ENCODE data around the gene SAG. TPM values are rescaled to one million over a fixed set of nuclear protein-coding genes. Genes with fewer than 3 reads are reported as not detected.

SAG gene
- total RNA-seq: 1 to 10 TPM in 1 of 9 donors, not detected in 8; 1.4 TPM
- polyA plus RNA-seq: not detected
- long read RNA-seq, donor 1: 0 reads
- long read RNA-seq, donor 2: 0 reads
- long read RNA-seq, donor 3: 0 reads

DNA sequence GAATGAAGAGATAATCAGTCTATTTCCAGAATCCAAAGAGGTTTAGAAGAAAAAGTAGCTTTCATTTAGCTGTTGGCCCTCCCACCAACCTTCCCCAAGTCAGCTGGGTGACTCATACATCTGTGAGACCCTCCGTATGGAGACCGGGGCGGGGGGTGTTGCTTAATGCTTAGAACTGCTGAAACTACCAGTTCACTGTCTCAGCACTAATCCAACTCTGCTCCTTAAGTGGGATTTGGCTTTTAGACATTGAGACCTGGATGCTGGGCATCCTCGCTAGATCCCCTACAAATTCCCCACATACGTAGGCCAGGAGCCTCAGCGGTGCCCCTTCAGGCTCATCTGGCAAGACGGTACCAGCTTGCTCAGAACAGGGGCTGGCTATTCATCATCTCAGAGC is at the start of gene SAG:
SAG (plus strand) TSS at position 252 of the 400 bp plus-strand sequence. CDS start 1,374 bp downstream, outside the sequence.
- Histone ChIP-seq H3K36me3 (no peaks in the 10 kb centered on the region), H3K4me1 (no peaks in the 10 kb centered on the region), H3K27ac (no peak within 1 kb of the TSS), H3K9me3 (no peaks in the 10 kb centered on the region), H3K27me3 (no peaks in the 10 kb centered on the region), H3K4me3 (no peak within 1 kb of the TSS)
- intact Hi-C loops (cut with DNase I): no loop called here
- no peak for DNase-seq
- 78 to 82% (median 79%) methylated on average over 7 of the region's 7 CpGs for WGBS, 4 donors
- ATAC-seq: no peak
- TF ChIP-seq POLR2A (IDR thresholded peaks at IDR 0.05): no peak
- TF ChIP-seq, protein P1, sequence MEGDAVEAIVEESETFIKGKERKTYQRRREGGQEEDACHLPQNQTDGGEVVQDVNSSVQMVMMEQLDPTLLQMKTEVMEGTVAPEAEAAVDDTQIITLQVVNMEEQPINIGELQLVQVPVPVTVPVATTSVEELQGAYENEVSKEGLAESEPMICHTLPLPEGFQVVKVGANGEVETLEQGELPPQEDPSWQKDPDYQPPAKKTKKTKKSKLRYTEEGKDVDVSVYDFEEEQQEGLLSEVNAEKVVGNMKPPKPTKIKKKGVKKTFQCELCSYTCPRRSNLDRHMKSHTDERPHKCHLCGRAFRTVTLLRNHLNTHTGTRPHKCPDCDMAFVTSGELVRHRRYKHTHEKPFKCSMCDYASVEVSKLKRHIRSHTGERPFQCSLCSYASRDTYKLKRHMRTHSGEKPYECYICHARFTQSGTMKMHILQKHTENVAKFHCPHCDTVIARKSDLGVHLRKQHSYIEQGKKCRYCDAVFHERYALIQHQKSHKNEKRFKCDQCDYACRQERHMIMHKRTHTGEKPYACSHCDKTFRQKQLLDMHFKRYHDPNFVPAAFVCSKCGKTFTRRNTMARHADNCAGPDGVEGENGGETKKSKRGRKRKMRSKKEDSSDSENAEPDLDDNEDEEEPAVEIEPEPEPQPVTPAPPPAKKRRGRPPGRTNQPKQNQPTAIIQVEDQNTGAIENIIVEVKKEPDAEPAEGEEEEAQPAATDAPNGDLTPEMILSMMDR (IDR thresholded peaks at IDR 0.05): no peak

DNA sequence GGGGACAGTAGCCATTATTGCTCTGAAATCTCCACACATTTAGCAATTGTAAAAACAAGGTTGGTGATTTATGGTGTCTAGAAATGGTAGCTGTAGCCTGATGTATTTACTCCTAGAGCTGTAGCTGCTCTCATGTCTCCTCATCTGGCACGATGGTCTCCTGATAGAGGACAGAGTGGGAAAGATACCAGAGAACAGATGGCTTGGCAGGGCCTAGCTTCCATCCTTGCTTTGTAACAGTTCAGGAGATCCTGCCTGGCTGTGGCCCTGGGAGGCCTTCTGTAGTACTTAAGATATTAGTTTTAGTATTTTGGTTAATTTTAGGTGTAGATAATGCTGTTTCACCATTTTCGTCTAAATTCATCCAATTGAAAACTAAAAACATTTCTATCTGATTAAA is 49.4 kb upstream of the SAG start:
- no peak for ATAC-seq
- WGBS, 4 donors: 78 to 92% (median 89%) methylated on average over 2 of the region's 2 CpGs
- Histone ChIP-seq H3K27ac (no peak overlapping the region), H3K36me3 (peaks cover 0 to 92% (median 73%) of the 10 kb centered on the region in 9 donors), H3K27me3 (no peaks in the 10 kb centered on the region), H3K4me1 (peaks cover 0 to 24% (median 10%) of the 10 kb centered on the region in 12 donors), H3K9me3 (no peaks in the 10 kb centered on the region), H3K4me3 (no peak overlapping the region)
- TF ChIP-seq, protein P1 (IDR thresholded peaks at IDR 0.05): no peak
- no peak for TF ChIP-seq POLR2A (IDR thresholded peaks at IDR 0.05)
- no peak for DNase-seq
- intact Hi-C loops (cut with DNase I): loop anchor here in 3 of 10 donors (10.0 kb wide), 3 partner anchors 203 to 653 kb away; no protein-coding TSS in a partner anchor

DNA sequence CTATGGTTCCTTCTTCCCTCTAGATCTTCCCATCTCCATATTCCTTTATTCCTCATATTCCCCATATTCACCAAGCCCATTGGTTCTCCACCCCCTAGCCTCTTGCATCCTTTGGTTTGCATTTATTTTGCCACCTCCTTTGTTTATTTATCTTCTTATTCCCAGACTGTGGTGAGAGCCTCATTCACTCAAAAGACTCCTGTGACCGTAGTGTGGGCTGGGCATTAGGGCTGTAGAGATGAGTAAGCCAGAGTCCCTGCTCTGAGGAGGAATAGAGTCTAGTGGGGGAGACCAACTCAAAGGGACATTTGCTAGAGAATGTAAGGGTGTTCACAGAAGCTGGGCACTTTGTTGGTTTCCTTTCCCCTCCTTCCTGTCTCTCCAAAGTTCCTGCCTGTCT is 47.9 kb upstream of the SAG start:
- H3K4me1 ChIP-seq: peaks cover 0 to 10% (median 0%) of the 10 kb centered on the region in 12 donors
- H3K4me3 ChIP-seq: no peak overlapping the region
- H3K27ac ChIP-seq: no peak overlapping the region
- intact Hi-C loops (cut with DNase I): loop anchor here in 3 of 10 donors (10.0 kb wide), 3 partner anchors 205 to 655 kb away; no protein-coding TSS in a partner anchor
- H3K36me3 ChIP-seq: peaks cover 5 to 100% (median 88%) of the 10 kb centered on the region in 9 donors
- H3K9me3 ChIP-seq: no peaks in the 10 kb centered on the region
- ATAC-seq (no peak), DNase-seq (no peak)
- WGBS, 4 donors: 92 to 100% (median 93%) methylated on average over 1 of the region's 1 CpG
- TF ChIP-seq, protein P1 (IDR thresholded peaks at IDR 0.05): no peak
- no peak for TF ChIP-seq POLR2A (IDR thresholded peaks at IDR 0.05)
- no peaks in the 10 kb centered on the region for H3K27me3 ChIP-seq

DNA sequence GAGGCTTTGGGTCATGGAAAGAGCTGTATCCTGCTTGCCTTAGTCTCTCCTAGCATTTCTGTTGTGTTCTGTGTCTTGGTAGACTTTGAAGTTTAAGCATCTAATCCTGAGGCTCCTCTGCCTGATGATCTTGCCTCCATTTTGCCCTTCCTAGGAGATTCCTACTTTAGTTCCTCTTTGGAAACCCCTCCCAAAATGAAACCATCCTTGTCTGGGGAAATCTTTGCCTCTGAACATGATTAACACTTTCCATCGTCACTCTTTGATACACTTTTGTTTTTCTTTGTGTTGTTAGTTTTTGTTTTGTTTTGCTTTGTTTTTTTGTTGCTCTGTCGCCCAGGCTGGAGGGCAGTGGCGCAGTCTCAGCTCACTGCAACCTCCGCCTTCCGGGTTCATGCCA is 47.0 kb upstream of the SAG start:
- no peak for DNase-seq
- Histone ChIP-seq H3K9me3 (no peaks in the 10 kb centered on the region), H3K27me3 (no peaks in the 10 kb centered on the region), H3K4me3 (no peak overlapping the region), H3K27ac (no peak overlapping the region), H3K36me3 (peaks cover 5 to 100% (median 97%) of the 10 kb centered on the region in 9 donors), H3K4me1 (peaks cover 0 to under 1% (median 0%) of the 10 kb centered on the region in 12 donors)
- TF ChIP-seq, protein P1 (IDR thresholded peaks at IDR 0.05): no peak
- TF ChIP-seq POLR2A (IDR thresholded peaks at IDR 0.05): no peak
- intact Hi-C loops (cut with DNase I): no loop called here
- no peak for ATAC-seq
- WGBS, 4 donors: 91 to 98% (median 95%) methylated on average over 5 of the region's 5 CpGs
